NCI-H128 (cell line): ENCODE results near the gene MGAT1.
"Not testable (repeated sequence)": the region's sequence is repeated elsewhere in the genome, so short reads cannot be mapped to it uniquely, and the experiment has no call there.

Experiments used
- DNase-seq: peaks from one replicate; lab custom pipeline; 2025; ENCODE audit not compliant: unreplicated experiment; lab: John Stamatoyannopoulos, UW

Gene MGAT1

DNA sequence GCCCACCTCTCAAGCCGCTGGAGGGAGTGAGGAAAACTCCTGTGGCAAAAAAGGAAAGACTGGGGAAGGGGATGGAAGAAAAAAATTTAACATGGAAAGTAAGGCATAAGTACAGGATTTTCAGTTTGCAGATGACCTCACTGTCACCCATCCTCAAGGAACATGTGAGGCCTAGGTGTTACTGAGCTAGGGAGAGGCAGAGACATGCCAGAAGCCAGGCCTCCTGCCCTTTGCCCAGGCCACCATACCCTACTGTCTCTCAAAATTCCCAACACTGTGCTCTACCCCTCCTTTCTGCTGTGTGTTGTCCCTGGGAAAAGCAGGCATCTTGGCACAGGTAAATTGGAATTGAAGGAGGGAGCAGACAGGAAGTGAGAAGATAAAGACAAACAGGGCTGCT, 4.4 kb upstream of the MGAT1 start:
- DNase-seq: no peak

DNA sequence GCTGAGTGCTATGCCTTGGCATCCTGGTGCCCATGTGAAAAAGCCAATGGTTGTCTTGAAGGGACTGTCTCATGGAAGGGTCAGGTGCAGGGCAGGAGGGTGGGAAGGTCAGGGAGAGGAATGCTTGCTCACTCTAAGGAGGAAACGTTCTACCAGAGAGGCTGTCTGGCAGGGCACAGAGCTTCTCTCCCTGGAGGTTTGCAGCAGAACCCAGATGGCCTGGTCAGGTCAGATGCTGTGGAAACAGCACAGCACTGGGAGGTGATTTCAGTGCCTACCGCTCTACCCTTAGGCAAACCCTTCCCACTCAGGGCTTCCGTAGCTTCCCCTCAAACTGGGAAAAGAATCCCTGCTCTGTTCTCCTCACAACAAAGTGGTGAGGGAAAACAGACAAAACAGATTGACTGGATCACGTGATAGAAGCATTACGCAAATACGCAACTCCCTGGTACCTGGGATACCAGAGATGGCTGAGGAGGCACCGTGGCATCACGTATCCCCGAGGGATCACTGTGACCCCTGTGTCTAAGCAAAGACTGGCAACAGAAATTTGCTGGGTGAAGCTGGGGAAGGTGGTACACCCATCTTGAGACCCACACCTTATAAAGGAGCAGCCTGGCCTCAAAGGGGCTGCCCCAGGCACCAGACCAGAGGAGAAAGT, 3.9 kb upstream of the MGAT1 start:
- DNase-seq: no peak

DNA sequence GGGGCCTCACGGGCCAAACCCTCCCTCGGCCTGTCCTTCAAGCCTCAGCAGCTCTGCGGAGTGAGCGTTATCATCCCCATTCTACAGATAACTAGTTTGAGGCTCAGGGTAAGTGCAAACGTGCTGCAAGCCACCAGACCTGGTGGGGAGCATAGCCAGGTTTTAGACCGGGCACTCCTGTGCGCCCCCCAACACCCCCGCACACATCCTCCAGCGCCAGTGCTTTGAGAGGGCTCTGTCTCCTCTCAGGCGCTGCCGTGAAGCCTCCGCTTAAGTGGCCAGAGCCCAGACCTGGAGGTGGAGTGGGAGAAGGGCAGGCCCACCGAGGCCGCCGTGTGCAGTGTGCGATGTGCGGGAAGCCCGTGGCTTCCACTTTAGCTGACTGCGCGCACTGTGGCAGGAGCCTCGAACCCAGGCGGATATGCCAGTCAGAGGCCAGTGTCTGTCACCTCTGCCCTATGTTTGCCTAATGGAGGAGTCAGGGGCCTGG, 1.6 kb upstream of the MGAT1 start:
- no peak for DNase-seq

DNA sequence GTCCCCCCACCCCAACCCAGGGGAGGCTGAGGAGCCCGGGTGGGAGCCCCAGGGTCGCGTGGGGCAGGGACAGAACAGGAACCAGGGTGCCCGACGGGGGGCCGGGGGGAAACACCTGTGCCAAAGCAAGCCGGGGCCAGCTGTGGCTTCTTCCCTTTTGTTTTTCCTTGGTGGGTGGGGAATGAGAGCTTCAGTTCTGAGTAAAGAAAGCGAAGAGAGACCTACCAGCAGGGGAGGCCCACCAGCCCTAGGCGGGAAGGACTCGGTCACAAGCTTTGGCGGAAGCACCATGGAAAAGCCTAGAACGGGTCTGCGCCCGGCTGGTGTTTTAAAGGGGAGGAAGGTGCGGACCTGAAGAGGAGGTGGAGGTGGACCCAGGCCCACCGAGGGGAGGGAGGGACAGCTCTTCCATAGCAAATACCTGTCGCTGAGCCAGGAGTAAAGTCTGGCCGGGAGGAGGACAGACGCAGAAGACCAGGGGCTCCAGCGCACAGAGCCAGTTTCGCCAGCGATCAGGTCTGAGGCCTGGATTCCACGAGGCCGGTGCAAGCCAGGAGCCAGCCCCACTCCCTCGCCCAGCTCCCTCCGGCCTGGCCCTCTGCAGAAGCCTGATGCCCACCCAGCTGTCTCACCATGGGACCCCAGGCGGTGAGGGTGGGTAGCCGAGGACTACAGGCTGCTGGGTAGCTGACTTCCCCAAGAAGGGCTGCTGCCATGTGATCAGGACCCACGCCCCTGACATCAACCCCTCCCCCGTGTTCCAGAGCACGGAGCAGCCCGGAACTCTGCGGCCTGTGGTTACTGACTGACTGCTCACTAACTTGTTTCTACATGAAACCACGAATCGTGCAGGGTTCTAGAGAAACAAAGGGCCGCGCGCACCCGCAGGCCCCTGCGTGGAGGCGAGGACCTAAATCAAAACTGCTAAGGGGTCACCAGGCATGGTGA, 849 bp upstream of the MGAT1 start:
- no peak for DNase-seq

GRCh38 chr5:180801596-180802324, 846 bp downstream of the MGAT1 start:
- no peak for DNase-seq

GRCh38 chr5:180799902-180800801, 2.5 kb downstream of the MGAT1 start:
- DNase-seq: no peak

GRCh38 chr5:180799194-180799593, 3.4 kb downstream of the MGAT1 start:
- no peak for DNase-seq

GRCh38 chr5:180798193-180798592, 4.4 kb downstream of the MGAT1 start:
- no peak for DNase-seq

DNA sequence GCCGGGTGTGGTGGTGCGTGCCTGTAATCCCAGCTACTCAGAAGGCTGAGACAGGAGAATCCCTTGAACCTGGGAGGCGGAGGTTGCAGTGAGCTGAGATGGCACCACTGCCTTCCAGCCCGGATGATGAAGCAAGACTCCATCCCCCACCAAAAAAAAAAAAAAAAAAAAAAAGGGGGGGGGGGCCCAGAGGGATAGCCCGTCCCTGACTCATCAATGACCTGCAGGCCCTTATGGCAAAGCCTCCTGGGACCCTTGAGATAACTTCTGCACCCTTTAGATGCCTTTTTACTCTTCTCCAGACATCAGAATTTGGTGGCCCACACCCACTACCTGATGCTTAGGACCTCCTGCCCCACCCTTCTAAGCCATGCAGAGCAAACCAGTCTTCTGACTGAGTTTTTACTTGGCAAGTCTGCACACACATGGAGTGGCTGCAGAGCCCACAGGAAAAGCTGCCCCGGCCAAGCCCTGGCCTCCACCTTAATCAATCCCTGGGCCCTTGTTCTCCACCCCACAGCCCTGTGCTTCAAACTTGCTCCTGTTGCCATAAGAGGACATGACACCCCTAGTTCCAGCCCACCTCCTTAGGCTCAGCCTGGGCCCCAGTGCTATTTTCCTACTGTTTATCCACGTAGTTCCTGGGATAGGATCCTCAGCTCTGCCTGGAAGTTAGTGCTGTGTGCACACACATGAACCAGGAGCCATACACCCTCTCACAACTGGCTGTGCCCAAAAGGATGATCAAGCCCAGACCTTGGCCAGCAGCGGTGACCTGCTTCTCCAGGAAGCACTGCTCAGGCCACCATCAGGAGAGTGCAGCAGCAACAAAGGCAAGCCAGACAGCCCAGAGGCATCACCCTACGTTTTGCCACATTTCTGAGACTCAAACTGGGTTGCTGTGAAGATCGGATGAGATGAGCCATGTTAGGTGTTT, 5.1 kb downstream of the MGAT1 start:
- no peak for DNase-seq

DNA sequence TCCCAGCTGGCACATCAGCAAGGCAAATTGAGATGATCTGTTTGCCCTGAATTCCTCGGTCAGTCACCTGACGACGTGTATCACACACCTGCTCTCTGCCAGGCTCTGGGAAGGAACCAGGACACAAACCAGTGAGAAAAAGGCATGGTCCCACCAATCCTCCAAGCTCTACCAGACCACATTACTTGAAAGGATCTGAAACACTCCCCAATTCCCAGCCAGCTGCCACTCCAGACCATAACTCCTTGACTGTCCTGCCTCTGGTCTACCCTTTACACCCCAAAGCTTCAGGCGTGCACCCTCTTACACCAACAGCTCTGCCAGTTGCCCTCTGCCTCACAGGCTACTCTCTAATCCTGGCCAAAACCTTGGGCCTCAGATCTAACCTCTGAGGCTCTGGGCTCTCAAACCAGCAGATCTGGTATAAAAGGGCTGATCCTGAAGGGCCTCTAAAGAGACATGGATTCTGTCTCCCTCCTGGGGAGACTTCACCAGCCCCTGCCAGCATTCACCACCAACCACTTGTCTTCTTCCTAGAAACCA, 6.8 kb downstream of the MGAT1 start:
- no peak for DNase-seq

DNA sequence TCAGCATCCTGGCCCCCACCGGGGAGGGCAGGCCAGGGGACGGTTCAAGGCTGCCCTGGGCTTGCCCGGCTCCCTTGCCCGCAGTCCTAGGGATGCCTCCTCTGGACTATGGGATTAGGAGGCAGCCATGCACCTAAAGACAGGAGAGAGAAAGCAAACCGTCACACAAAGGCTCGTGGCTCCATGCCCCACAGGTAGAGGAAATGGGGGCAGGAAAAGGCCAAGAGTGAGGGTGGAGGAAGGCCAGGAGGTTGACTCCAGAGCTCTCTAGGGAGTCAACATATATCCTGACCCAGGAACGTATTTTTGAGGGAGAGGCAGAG, 9.7 kb downstream of the MGAT1 start:
- DNase-seq: no peak

- DNase-seq: no peak
These were observed 10.2 kb downstream of the MGAT1 start for GRCh38 chr5:180792287-180792964.

DNA sequence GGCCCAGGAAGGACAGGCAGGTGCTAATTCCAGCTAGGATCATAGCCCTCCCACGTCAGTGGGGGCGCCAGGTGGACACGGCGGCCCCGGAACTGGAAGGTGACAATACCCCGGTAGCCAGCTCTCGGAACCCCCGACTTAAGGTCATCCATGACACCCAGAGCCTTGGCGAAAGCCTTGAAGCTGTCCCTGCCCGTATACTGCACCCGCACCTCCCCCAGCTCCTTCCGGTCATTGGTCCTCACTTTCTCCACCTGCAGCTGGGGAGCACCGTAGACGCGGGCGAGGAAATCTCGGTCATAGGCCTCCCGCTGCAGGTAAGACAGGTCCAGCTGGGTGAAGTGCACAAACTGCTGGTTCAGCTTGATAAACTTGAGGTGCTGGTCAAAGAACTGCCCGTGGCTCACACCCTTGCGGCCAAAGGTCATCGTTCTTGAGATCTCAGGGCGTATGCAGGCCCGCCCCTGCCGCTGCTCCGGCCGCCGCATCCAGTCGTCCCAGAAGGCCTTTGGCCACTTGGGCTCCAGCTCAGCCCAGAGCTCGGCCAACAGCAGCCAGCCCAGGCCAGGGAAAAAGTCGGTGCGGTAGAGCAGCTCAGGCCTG, 10.9 kb downstream of the MGAT1 start:
- no peak for DNase-seq

- DNase-seq: no peak
These were observed 12.1 kb downstream of the MGAT1 start for GRCh38 chr5:180790524-180790923.

GRCh38 chr5:180790020-180790419, 12.6 kb downstream of the MGAT1 start:
- DNase-seq: no peak

DNA sequence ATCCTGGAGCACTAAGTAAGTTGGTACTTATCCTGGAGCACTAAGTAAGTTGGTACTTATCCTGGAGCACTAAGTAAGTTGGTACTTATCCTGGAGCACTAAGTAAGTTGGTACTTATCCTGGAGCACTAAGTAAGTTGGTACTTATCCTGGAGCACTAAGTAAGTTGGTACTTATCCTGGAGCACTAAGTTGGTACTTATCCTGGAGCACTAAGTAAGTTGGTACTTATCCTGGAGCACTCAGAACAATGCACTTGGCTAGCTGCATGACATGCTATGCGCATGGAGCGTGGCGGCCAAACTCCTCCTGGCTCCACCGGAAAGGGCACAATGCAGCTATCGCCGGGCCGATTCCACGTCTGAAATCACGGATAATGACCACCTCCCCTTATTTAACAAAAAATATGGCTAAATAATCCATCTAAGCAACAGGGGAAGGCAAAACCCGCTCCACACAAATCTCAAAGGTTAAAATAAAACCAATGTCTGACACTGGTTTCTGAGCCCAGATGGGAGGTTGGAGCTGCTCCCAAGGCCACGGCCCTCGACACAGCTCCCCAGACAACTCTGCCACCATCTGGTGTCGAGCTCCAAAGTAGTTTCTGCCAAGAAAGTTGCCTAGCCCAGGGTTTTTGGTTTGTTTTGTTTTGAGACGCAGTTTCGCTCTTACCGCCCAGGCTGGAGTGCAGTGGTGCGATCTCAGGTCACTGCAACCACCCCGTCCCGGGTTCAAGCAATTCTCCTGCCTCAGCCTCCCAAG, 13.8 kb downstream of the MGAT1 start:
- not testable (repeated sequence) for DNase-seq

DNA sequence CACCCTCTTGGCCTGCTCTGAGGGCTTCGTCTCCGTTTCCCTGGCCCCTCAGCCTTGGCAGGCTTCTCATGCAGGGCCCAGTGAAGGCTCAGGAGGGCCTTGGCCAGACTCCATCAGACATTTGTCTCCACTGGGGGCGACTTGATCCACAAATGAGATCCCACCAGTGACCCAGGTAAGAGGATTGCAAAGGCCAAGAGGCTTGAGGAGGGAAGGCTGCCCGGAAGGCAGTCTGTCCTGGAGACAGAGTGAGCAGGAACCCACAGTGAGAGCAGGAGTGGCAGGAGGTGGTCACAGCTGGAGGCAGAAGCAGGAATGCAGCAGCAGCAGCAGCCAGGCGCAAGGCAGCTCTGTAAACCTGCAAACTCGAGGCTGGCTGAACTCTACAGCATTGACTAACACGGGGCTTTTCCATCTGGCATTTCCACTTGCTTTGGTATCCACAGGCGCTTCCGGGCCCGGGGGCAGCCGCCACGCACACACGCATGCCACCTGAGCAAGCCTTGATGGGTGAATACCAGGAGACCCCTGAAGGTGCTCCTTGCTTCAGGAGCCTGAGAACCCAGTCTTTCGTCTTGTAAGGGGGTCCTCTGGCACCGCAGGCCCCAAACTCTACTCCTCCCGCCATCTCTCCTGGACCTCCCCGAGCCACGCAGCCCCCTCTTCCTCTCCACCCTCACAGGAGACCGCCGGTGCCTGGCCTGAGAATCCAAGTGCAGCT, 14.7 kb downstream of the MGAT1 start:
- no peak for DNase-seq
